DOHH2 (cell line): ENCODE measurements around the gene LTA.
"Not testable (repeated sequence)": the region's sequence is repeated elsewhere in the genome, so short reads cannot be mapped to it uniquely, and the experiment has no call there.

Experiments
- H3F3A ChIP-seq: fragments of 200-600 bp; sonication (generic), shearing (Covaris generic); 2 replicates; pipeline ENCODE4 v1.6.0; 2016; ENCODE audit warnings: antibody characterized with exemption, mild to moderate bottlenecking; ENCODE audit not compliant: control insufficient read depth, insufficient read depth
- H3K27ac ChIP-seq: fragments of 200-600 bp; sonication (generic); 2 replicates; pipeline ENCODE4 v1.5.1; 2014; ENCODE audit warnings: low read depth, mild to moderate bottlenecking, low read length, moderate library complexity
- H3K27me3 ChIP-seq: fragments of 200-600 bp; sonication (generic); 2 replicates; pipeline ENCODE4 v1.6.1; 2014; ENCODE audit warnings: mild to moderate bottlenecking, low read length, mixed read lengths; ENCODE audit not compliant: control insufficient read depth
- H3K36me3 ChIP-seq: fragments of 200-600 bp; sonication (generic); 2 replicates; pipeline ENCODE4 v1.6.1; 2014; ENCODE audit warnings: mild to moderate bottlenecking, low read length, moderate library complexity, mixed read lengths; ENCODE audit not compliant: control insufficient read depth
- H3K4me1 ChIP-seq: fragments of 200-600 bp; sonication (generic); 2 replicates; pipeline ENCODE4 v1.6.1; 2014; ENCODE audit warnings: mild to moderate bottlenecking, low read length, mixed read lengths; ENCODE audit not compliant: control insufficient read depth
- H3K4me2 ChIP-seq: fragments of 200-600 bp; sonication (generic); 2 replicates; pipeline ENCODE4 v1.6.0; 2014; ENCODE audit warnings: mild to moderate bottlenecking, low read length, moderate library complexity
- H3K4me3 ChIP-seq: fragments of 200-600 bp; sonication (generic); 2 replicates; pipeline ENCODE4 v1.5.1; 2014; ENCODE audit warnings: mild to moderate bottlenecking, low read length, mixed read lengths
- H3K79me2 ChIP-seq: fragments of 200-600 bp; sonication (generic); 2 replicates; pipeline ENCODE4 v1.6.1; 2014; ENCODE audit warnings: mild to moderate bottlenecking, low read length, mixed read lengths; ENCODE audit not compliant: control insufficient read depth
- H3K9me2 ChIP-seq: fragments of 200-600 bp; sonication (generic); replicated peaks from 2 replicates; pipeline ENCODE4 v1.6.1; 2014; ENCODE audit warnings: mild to moderate bottlenecking, low read length, mixed read lengths; ENCODE audit not compliant: control insufficient read depth
- H3K9me3 ChIP-seq: fragments of 200-600 bp; sonication (generic); 2 replicates; pipeline ENCODE4 v1.6.1; 2014; ENCODE audit warnings: antibody characterized with exemption, low read length, mixed read lengths; ENCODE audit not compliant: control insufficient read depth, insufficient read depth
- H4K20me1 ChIP-seq: fragments of 200-600 bp; sonication (generic); 2 replicates; pipeline ENCODE4 v1.6.0; 2014; ENCODE audit warnings: low read depth, mild to moderate bottlenecking, antibody characterized with exemption, low read length, moderate library complexity; ENCODE audit not compliant: control insufficient read depth, insufficient read depth
- EZH2phosphoT487 ChIP-seq: fragments of 200-600 bp; sonication (generic); IDR thresholded peaks from 2 replicates; pipeline ENCODE4 v1.6.1; 2017; ENCODE audit warnings: borderline replicate concordance, mild to moderate bottlenecking, antibody characterized with exemption, low read length, moderate library complexity, mixed read lengths
- TF ChIP-seq, protein P1 (sequence below): fragments of 200-600 bp; sonication (generic); IDR thresholded peaks from one replicate; pipeline ENCODE4 v1.5.1; 2014; ENCODE audit warnings: antibody characterized with exemption, mild to moderate bottlenecking, low read depth, low read length; ENCODE audit not compliant: poor library complexity, severe bottlenecking

LTA gene

DNA sequence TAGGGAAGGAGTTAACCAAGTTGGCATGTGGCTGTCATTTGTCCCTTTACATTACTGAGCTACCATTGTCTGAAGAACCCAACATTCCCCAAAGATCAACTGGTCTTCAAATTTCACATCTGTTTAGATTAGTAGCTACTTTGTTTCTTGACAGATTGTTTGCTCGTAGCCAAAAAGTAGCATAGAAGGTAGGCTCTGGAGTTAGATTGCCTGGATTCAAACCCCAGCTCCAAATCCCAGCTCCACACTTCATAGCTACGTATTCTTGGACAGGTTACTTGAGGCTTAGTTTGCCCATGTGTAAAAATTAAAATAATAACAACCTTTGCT is 23.6 kb upstream of the LTA start:
- H3K27me3 ChIP-seq: no peaks in the 10 kb centered on the region
- TF ChIP-seq, protein P1, sequence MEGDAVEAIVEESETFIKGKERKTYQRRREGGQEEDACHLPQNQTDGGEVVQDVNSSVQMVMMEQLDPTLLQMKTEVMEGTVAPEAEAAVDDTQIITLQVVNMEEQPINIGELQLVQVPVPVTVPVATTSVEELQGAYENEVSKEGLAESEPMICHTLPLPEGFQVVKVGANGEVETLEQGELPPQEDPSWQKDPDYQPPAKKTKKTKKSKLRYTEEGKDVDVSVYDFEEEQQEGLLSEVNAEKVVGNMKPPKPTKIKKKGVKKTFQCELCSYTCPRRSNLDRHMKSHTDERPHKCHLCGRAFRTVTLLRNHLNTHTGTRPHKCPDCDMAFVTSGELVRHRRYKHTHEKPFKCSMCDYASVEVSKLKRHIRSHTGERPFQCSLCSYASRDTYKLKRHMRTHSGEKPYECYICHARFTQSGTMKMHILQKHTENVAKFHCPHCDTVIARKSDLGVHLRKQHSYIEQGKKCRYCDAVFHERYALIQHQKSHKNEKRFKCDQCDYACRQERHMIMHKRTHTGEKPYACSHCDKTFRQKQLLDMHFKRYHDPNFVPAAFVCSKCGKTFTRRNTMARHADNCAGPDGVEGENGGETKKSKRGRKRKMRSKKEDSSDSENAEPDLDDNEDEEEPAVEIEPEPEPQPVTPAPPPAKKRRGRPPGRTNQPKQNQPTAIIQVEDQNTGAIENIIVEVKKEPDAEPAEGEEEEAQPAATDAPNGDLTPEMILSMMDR: no peak
- TF ChIP-seq EZH2phosphoT487: no peak
- peaks cover 19% of the 10 kb centered on the region for H3F3A ChIP-seq
- no peaks in the 10 kb centered on the region for H3K9me3 ChIP-seq
- peaks cover 15% of the 10 kb centered on the region for H3K36me3 ChIP-seq
- H4K20me1 ChIP-seq: no peaks in the 10 kb centered on the region
- H3K9me2 ChIP-seq: no peaks in the 10 kb centered on the region
- peaks cover 56% of the 10 kb centered on the region for H3K4me1 ChIP-seq
- no peak overlapping the region for H3K27ac ChIP-seq
- peak overlapping the region; percentile 95 for H3K4me2 ChIP-seq
- H3K4me3 ChIP-seq: peak overlapping the region; percentile 81
- peaks cover 12% of the 10 kb centered on the region for H3K79me2 ChIP-seq

DNA sequence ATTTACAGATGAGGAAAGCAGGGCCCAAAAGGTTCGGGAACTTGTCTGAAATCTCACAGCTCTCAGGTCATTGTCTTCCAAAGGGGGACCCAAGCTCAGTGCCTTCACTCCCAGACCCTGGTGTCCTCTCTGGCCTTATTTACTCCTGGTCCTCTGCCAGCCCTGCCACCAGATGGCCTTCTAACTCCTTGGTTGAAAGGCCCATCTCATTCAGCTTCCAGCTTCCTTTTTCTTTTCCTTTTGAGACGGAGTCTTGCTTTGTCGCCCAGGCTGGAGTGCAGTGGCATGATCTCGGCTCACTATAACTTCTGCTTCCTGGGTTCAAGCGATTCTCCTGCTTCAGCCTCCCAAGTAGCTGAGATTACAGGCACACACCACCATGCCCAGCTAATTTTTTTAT is 20.7 kb upstream of the LTA start:
- H3K4me1 ChIP-seq: peaks cover 49% of the 10 kb centered on the region
- H3K4me2 ChIP-seq, H3K9me2 ChIP-seq, H3K79me2 ChIP-seq, H4K20me1 ChIP-seq, H3K27ac ChIP-seq, H3K4me3 ChIP-seq, H3K27me3 ChIP-seq, H3K9me3 ChIP-seq: not testable (repeated sequence)
- TF ChIP-seq, protein P1: peak; percentile 64
- H3F3A ChIP-seq: peaks cover 18% of the 10 kb centered on the region
- peaks cover 18% of the 10 kb centered on the region for H3K36me3 ChIP-seq

DNA sequence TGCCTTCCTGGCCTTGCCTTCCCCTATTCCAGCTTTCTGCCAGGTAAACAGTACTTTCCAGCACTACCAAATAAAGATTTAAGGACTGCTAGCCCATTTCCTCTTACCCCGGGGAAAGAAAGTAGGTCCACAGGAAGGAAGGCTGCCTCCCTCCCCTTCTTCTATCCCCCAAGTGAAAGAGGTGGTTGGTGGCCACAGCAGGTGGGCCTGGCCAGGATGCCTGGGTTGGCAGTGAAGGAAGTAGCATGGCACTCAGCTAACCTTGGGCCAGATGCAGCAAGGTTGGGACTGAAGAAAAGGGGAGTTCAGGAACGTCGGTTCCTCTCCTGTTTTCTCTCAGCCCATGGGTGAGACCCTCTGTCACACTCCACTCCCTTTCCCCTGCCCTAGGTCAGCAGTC is 15.8 kb upstream of the LTA start:
- peaks cover 57% of the 10 kb centered on the region for H3K4me1 ChIP-seq
- no peaks in the 10 kb centered on the region for H3K9me3 ChIP-seq
- H3K4me2 ChIP-seq: no peak overlapping the region
- no peak overlapping the region for H3K27ac ChIP-seq
- no peaks in the 10 kb centered on the region for H3K27me3 ChIP-seq
- TF ChIP-seq EZH2phosphoT487: no peak
- TF ChIP-seq, protein P1: no peak
- H3K79me2 ChIP-seq: no peaks in the 10 kb centered on the region
- no peaks in the 10 kb centered on the region for H4K20me1 ChIP-seq
- no peaks in the 10 kb centered on the region for H3K9me2 ChIP-seq
- H3K36me3 ChIP-seq: peaks cover 30% of the 10 kb centered on the region
- H3K4me3 ChIP-seq: no peak overlapping the region
- peaks cover 22% of the 10 kb centered on the region for H3F3A ChIP-seq
